ENCODE results near the gene TBC1D3I. TPM values are rescaled to one million over a fixed set of nuclear protein-coding genes. Genes with fewer than 3 reads are reported as not detected.

TBC1D3I gene
- total and polyA plus RNA-seq, 2 of the 13 experiments (the other 11 are each of a cell fraction or from before 2014, with no cell fraction given) = 0.15 to 0.53 TPM

- TF ChIP-seq ARNTL (CRISPR knock-in tag; IDR thresholded peaks at IDR 0.05) (no peak), PRDM15 (CRISPR knock-in tag; IDR thresholded peaks at IDR 0.05) (no peak), ZNF326 (CRISPR knock-in tag; IDR thresholded peaks at IDR 0.05; ENCODE audit: borderline replicate concordance) (no peak), SIX4 (CRISPR knock-in tag; IDR thresholded peaks at IDR 0.05) (no peak), ZBTB20 (CRISPR knock-in tag; IDR thresholded peaks at IDR 0.05; ENCODE audit: borderline replicate concordance, low read depth) (no peak), ZNF275 (CRISPR knock-in tag; IDR thresholded peaks at IDR 0.05; ENCODE audit: borderline replicate concordance) (no peak), NR0B2 (CRISPR knock-in tag; IDR thresholded peaks at IDR 0.05) (no peak)
These were observed 58.5 kb downstream of the TBC1D3I start (continued) for GRCh38 chr17:36205637-36206485.
